HEK293 (cell line): Measurements from ENCODE around the gene PKMYT1.

Experiments
- KLF8 ChIP-seq: fragments of 450-650 bp; formaldehyde crosslinking; IDR thresholded peaks from 2 replicates; pipeline ENCODE4 v1.5.1; 2016; ENCODE audit warnings: missing biosample characterization, missing genetic modification characterization
- TCF7L2 ChIP-seq: IDR thresholded peaks from 2 replicates; pipeline ENCODE4 v1.6.1; 2011; ENCODE audit warnings: low read depth, mild to moderate bottlenecking, inconsistent platforms, low read length, moderate library complexity, borderline replicate concordance
- ZBTB20 ChIP-seq: fragments of 450-650 bp; formaldehyde crosslinking; IDR thresholded peaks from 2 replicates; pipeline ENCODE4 v1.5.1; 2016; ENCODE audit warnings: missing biosample characterization, missing genetic modification characterization
- ZNF138 ChIP-seq: fragments of 450-650 bp; formaldehyde crosslinking; IDR thresholded peaks from 2 replicates; pipeline ENCODE4 v1.5.1; 2016; ENCODE audit warnings: missing biosample characterization, missing genetic modification characterization, borderline replicate concordance
- ZNF561 ChIP-seq: fragments of 450-650 bp; IDR thresholded peaks from 2 replicates; pipeline ENCODE4 v1.5.1; 2018; ENCODE audit warnings: missing biosample characterization, missing genetic modification characterization, borderline replicate concordance
- ZNF600 ChIP-seq: fragments of 450-650 bp; formaldehyde crosslinking; IDR thresholded peaks from 2 replicates; pipeline ENCODE4 v1.5.1; 2016; ENCODE audit warnings: missing biosample characterization, missing genetic modification characterization
- ZNF629 ChIP-seq: fragments of 450-650 bp; formaldehyde crosslinking; IDR thresholded peaks from 2 replicates; pipeline ENCODE4 v1.5.1; 2017; ENCODE audit warnings: missing biosample characterization, missing genetic modification characterization
- ZNF830 ChIP-seq: fragments of 450-650 bp; IDR thresholded peaks from 2 replicates; pipeline ENCODE4 v1.5.0; 2018; ENCODE audit warnings: missing biosample characterization, missing genetic modification characterization, low read depth, mild to moderate bottlenecking, moderate library complexity
- TF ChIP-seq, protein P1 (sequence below): fragments of 450-650 bp; formaldehyde crosslinking; IDR thresholded peaks from 2 replicates; pipeline ENCODE4 v1.5.1; 2016; ENCODE audit warnings: missing biosample characterization, missing genetic modification characterization
- TF ChIP-seq, protein P2 (sequence below): fragments of 450-650 bp; formaldehyde crosslinking; IDR thresholded peaks from 2 replicates; pipeline ENCODE4 v1.5.1; 2016; ENCODE audit warnings: missing biosample characterization, missing genetic modification characterization
- TF ChIP-seq, protein P3 (sequence below): sonication (generic); formaldehyde crosslinking; IDR thresholded peaks from 2 replicates; pipeline ENCODE4 v1.8.1; 2022; ENCODE audit warnings: mild to moderate bottlenecking, moderate library complexity, missing genetic modification reagents

DNA sequence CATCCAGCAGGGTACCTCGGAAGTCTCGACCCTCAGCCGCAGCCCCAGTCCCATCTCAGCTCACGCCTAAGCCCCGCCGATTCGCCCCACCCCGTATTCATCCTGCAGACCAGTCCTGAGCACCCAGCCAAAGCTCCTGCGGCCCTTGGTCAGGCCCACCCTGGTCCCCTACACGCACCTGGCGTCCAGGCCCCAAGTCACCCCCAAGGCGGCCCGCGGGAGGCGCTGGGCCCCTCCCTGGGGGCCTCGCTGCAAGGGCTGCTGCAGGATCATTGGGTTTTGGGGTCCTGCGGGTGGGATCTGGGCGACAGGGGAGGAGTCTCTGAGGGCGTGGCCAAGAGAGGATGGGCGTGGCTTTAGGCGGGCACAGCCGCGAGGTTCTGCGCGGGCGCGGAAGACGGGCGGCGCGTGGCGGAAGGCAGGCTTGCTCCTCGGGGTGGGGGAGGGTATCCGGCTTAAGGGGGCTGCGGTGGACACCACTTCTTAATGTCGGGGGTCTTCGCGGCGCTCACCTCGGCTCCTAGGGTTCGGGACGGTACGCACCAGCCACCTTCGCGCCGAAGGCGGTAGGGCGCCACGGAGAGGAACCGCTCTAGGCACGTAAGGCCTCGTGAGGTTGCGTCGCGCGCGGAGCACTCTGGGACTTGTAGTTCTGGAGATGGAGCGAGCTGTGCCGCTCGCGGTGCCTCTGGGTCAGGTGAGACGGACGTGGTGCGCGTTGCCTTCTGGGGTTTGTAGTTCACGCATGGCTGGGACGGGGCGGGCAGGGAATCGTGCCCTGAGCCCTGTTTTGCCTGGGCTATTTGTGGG lies 43.6 kb upstream of the PKMYT1 start, which contains the start of the genes HCFC1R1 and THOC6:
- TF ChIP-seq KLF8 (tag by site-specific recombination) (peak; percentile 90), ZNF629 (tag by site-specific recombination) (peak; percentile 78), TCF7L2 (no peak), ZNF138 (no peak), ZNF830 (no peak), ZNF600 (tag by site-specific recombination) (peak; percentile 91), ZBTB20 (peak; percentile 52; the same call in 1 of the 2 replicates), ZNF561 (tag by site-specific recombination) (peak; percentile 82)
- TF ChIP-seq, protein P1, sequence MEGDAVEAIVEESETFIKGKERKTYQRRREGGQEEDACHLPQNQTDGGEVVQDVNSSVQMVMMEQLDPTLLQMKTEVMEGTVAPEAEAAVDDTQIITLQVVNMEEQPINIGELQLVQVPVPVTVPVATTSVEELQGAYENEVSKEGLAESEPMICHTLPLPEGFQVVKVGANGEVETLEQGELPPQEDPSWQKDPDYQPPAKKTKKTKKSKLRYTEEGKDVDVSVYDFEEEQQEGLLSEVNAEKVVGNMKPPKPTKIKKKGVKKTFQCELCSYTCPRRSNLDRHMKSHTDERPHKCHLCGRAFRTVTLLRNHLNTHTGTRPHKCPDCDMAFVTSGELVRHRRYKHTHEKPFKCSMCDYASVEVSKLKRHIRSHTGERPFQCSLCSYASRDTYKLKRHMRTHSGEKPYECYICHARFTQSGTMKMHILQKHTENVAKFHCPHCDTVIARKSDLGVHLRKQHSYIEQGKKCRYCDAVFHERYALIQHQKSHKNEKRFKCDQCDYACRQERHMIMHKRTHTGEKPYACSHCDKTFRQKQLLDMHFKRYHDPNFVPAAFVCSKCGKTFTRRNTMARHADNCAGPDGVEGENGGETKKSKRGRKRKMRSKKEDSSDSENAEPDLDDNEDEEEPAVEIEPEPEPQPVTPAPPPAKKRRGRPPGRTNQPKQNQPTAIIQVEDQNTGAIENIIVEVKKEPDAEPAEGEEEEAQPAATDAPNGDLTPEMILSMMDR: no peak; the same call in 1 of the 2 replicates
- TF ChIP-seq, protein P2, sequence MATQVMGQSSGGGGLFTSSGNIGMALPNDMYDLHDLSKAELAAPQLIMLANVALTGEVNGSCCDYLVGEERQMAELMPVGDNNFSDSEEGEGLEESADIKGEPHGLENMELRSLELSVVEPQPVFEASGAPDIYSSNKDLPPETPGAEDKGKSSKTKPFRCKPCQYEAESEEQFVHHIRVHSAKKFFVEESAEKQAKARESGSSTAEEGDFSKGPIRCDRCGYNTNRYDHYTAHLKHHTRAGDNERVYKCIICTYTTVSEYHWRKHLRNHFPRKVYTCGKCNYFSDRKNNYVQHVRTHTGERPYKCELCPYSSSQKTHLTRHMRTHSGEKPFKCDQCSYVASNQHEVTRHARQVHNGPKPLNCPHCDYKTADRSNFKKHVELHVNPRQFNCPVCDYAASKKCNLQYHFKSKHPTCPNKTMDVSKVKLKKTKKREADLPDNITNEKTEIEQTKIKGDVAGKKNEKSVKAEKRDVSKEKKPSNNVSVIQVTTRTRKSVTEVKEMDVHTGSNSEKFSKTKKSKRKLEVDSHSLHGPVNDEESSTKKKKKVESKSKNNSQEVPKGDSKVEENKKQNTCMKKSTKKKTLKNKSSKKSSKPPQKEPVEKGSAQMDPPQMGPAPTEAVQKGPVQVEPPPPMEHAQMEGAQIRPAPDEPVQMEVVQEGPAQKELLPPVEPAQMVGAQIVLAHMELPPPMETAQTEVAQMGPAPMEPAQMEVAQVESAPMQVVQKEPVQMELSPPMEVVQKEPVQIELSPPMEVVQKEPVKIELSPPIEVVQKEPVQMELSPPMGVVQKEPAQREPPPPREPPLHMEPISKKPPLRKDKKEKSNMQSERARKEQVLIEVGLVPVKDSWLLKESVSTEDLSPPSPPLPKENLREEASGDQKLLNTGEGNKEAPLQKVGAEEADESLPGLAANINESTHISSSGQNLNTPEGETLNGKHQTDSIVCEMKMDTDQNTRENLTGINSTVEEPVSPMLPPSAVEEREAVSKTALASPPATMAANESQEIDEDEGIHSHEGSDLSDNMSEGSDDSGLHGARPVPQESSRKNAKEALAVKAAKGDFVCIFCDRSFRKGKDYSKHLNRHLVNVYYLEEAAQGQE (tag by site-specific recombination): 0 out of 2 replicates have a peak, but pooled peaks have one; percentile 15
- TF ChIP-seq, protein P3, sequence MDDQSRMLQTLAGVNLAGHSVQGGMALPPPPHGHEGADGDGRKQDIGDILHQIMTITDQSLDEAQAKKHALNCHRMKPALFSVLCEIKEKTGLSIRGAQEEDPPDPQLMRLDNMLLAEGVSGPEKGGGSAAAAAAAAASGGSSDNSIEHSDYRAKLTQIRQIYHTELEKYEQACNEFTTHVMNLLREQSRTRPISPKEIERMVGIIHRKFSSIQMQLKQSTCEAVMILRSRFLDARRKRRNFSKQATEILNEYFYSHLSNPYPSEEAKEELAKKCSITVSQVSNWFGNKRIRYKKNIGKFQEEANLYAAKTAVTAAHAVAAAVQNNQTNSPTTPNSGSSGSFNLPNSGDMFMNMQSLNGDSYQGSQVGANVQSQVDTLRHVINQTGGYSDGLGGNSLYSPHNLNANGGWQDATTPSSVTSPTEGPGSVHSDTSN (CRISPR knock-in tag): no peak
